HG03558 (cell line): Measurements from ENCODE around the gene LYRM9.
"Not testable (repeated sequence)": the region's sequence is repeated elsewhere in the genome, so short reads cannot be mapped to it uniquely, and the experiment has no call there.

Experiments
- ATAC-seq: cut with Tn5 transposase; IDR thresholded peaks from one replicate; pipeline ENCODE4 v1.9.1; 2021; ENCODE audit warnings: moderate number of reproducible peaks; ENCODE audit not compliant: unreplicated experiment; ENCODE audit errors: extremely low read depth

Gene LYRM9

GRCh38 chr17:27846042-27846655, 47.0 kb downstream of the LYRM9 start:
- ATAC-seq: no peak

GRCh38 chr17:27845264-27846041, 47.7 kb downstream of the LYRM9 start:
- ATAC-seq: no peak

- ATAC-seq: no peak
Observed at GRCh38 chr17:27840688-27841087, 52.5 kb downstream of the LYRM9 start.

GRCh38 chr17:27840406-27840678, 52.8 kb downstream of the LYRM9 start:
- ATAC-seq: not testable (repeated sequence)

- ATAC-seq: not testable (repeated sequence)
Observed at GRCh38 chr17:27839571-27840405, 53.4 kb downstream of the LYRM9 start.

GRCh38 chr17:27838607-27839006, 54.6 kb downstream of the LYRM9 start:
- not testable (repeated sequence) for ATAC-seq

- ATAC-seq: not testable (repeated sequence)
Observed at GRCh38 chr17:27837769-27838168, 55.4 kb downstream of the LYRM9 start.

GRCh38 chr17:27836651-27837050, 56.5 kb downstream of the LYRM9 start:
- no peak for ATAC-seq

- no peak for ATAC-seq
Observed at GRCh38 chr17:27834571-27834970, 58.6 kb downstream of the LYRM9 start.

- no peak for ATAC-seq
Observed at GRCh38 chr17:27832831-27833230, 60.3 kb downstream of the LYRM9 start.

- ATAC-seq: not testable (repeated sequence)
Observed at GRCh38 chr17:27829888-27830287, 63.3 kb downstream of the LYRM9 start.

- ATAC-seq: not testable (repeated sequence)
Observed at GRCh38 chr17:27829143-27829711, 63.9 kb downstream of the LYRM9 start.
